SK-N-SH (cell line): ENCODE results near the gene OR52E6. TPM values are rescaled to one million over a fixed set of nuclear protein-coding genes. Genes with fewer than 3 reads are reported as not detected.

ENCODE experiments used
- CTCF ChIA-PET: fragments of 300-600, 350-600 bp; formaldehyde crosslinking; extraction: SDS; loops from one replicate; lab custom pipeline; 2021; lab: Yijun Ruan, JAX
- POLR2A ChIA-PET: fragments of 350-600 bp; sonication (Branson Sonifier 250); formaldehyde crosslinking; extraction: SDS; loops from one replicate; lab custom pipeline; 2020; ENCODE audit warnings: antibody characterized with exemption, inconsistent platforms; lab: Yijun Ruan, JAX
- DNase-seq: peaks from one replicate; pipeline ENCODE4 v3.0.0; 2012
- H2AFZ ChIP-seq: fragments of 200-600 bp; sonication (generic); 2 replicates; pipeline ENCODE4 v1.8.1; 2016; ENCODE audit warnings: antibody characterized with exemption, mild to moderate bottlenecking, low read depth
- H3F3A ChIP-seq: fragments of 200-600 bp; sonication (generic); replicated peaks from 2 replicates; pipeline ENCODE3; 2016; ENCODE audit warnings: antibody characterized with exemption, mild to moderate bottlenecking; ENCODE audit not compliant: insufficient read depth
- H3K27ac ChIP-seq, 2 experiments: fragments of 200-500 bp in 1 of 2; fragments of 200-600 bp in 1 of 2; sonication (Bioruptor generic) in 1 of 2; sonication (generic), shearing (Covaris generic) in 1 of 2; 2 replicates each; pipeline versions ENCODE4 v1.5.1 to v1.6.1; 2014 to 2016; ENCODE audit warnings: low read depth in 2 of 2, inconsistent platforms in 1 of 2, low read length in 1 of 2, mild to moderate bottlenecking in 1 of 2, mixed read lengths in 1 of 2
- H3K27me3 ChIP-seq: fragments of 200-600 bp; sonication (generic), shearing (Covaris generic); 2 replicates; pipeline ENCODE4 v1.6.1; 2016; ENCODE audit warnings: mixed run types; ENCODE audit not compliant: insufficient read depth
- H3K36me3 ChIP-seq, 2 experiments: fragments of 200-500 bp in 1 of 2; fragments of 200-600 bp in 1 of 2; sonication (Bioruptor generic) in 1 of 2; sonication (generic) in 1 of 2; replicated peaks in 1 of 2; 2 replicates each; pipeline versions ENCODE3 to v1.5.1; 2014 to 2016; ENCODE audit warnings: low read length in 1 of 2, mild to moderate bottlenecking in 1 of 2; ENCODE audit not compliant: insufficient read depth in 2 of 2, control insufficient read depth in 1 of 2
- H3K4me1 ChIP-seq, 2 experiments: fragments of 200-500 bp in 1 of 2; fragments of 200-600 bp in 1 of 2; sonication (Bioruptor generic) in 1 of 2; sonication (generic), shearing (Covaris generic) in 1 of 2; 2 replicates each; pipeline versions ENCODE4 v1.5.1 to v1.6.1; 2014 to 2016; ENCODE audit warnings: low read depth in 1 of 2, low read length in 1 of 2, mixed run types in 1 of 2; ENCODE audit not compliant: insufficient read depth in 2 of 2, control insufficient read depth in 1 of 2
- H3K4me2 ChIP-seq: fragments of 200-600 bp; sonication (generic), shearing (Covaris generic); 2 replicates; pipeline ENCODE4 v1.6.1; 2017; ENCODE audit warnings: mixed run types
- H3K4me3 ChIP-seq, 2 experiments: fragments of 200-500 bp in 1 of 2; fragments of 200-600 bp in 1 of 2; sonication (Bioruptor generic) in 1 of 2; sonication (generic), shearing (Covaris generic) in 1 of 2; 2 replicates each; pipeline versions ENCODE4 v1.5.1 to v1.8.1; 2014 to 2016; ENCODE audit warnings: low read depth in 2 of 2, inconsistent platforms in 1 of 2, low read length in 1 of 2, mild to moderate bottlenecking in 1 of 2, mixed read lengths in 1 of 2, moderate library complexity in 1 of 2
- H3K79me2 ChIP-seq: fragments of 200-600 bp; sonication (generic); 2 replicates; pipeline ENCODE4 v1.8.1; 2017; ENCODE audit warnings: mild to moderate bottlenecking; ENCODE audit not compliant: insufficient read depth
- H3K9ac ChIP-seq: fragments of 200-600 bp; sonication (generic); 2 replicates; pipeline ENCODE4 v1.6.1; 2017; ENCODE audit warnings: mixed run types
- H3K9me2 ChIP-seq: fragments of 200-600 bp; sonication (generic); 2 replicates; pipeline ENCODE4 v1.6.1; 2017; ENCODE audit warnings: mixed run types
- H3K9me3 ChIP-seq: fragments of 200-600 bp; sonication (generic); 2 replicates; pipeline ENCODE4 v1.6.1; 2017; ENCODE audit warnings: mixed run types, mild to moderate bottlenecking, moderate library complexity
- H4K20me1 ChIP-seq: fragments of 200-600 bp; sonication (generic); 2 replicates; pipeline ENCODE4 v1.6.1; 2017; ENCODE audit warnings: mild to moderate bottlenecking, mixed run types; ENCODE audit not compliant: insufficient read depth
- CTCF ChIP-seq: fragments of 200-600 bp; sonication (generic); IDR thresholded peaks from 2 replicates; pipeline ENCODE4 v1.6.1; 2017; ENCODE audit warnings: antibody characterized with exemption, mild to moderate bottlenecking, moderate library complexity
- EP300 ChIP-seq, 2 experiments: IDR thresholded peaks; 2 replicates each; pipeline versions ENCODE4 v1.4.0 to v1.6.1; 2012; ENCODE audit warnings: borderline replicate concordance in 1 of 2, low read depth in 1 of 2, low read length in 1 of 2
- EZH2phosphoT487 ChIP-seq: fragments of 200-600 bp; sonication (generic); IDR thresholded peaks from 2 replicates; pipeline ENCODE4 v1.6.1; 2017; ENCODE audit warnings: low read depth, mixed run types, mild to moderate bottlenecking, antibody characterized with exemption, moderate library complexity, borderline replicate concordance
- FOXJ3 ChIP-seq: sonication (generic); formaldehyde crosslinking; IDR thresholded peaks from 2 replicates; pipeline ENCODE4 v1.5.1; 2020; ENCODE audit warnings: mild to moderate bottlenecking, missing genetic modification reagents
- FOXM1 ChIP-seq: IDR thresholded peaks from 2 replicates; pipeline ENCODE4 v1.4.0; 2012; ENCODE audit warnings: low read depth, mild to moderate bottlenecking
- IRF3 ChIP-seq: fragments of 150-350 bp; IDR thresholded peaks from 2 replicates; pipeline ENCODE4 v1.6.1; 2016; ENCODE audit warnings: mild to moderate bottlenecking, low read depth, low read length
- RAD21 ChIP-seq: IDR thresholded peaks from 2 replicates; pipeline ENCODE4 v1.6.1; 2012; ENCODE audit warnings: mild to moderate bottlenecking, low read length
- REST ChIP-seq: IDR thresholded peaks from 2 replicates; pipeline ENCODE4 v1.6.1; 2012; ENCODE audit warnings: mild to moderate bottlenecking, low read depth, low read length, moderate library complexity
- RFX5 ChIP-seq: IDR thresholded peaks from 2 replicates; pipeline ENCODE4 v1.6.1; 2012; ENCODE audit warnings: mild to moderate bottlenecking, improper control_type of control experiment, low read length
- SIN3A ChIP-seq: IDR thresholded peaks from 2 replicates; pipeline ENCODE4 v1.6.1; 2012; ENCODE audit warnings: low read depth, mild to moderate bottlenecking, low read length, moderate library complexity, borderline replicate concordance
- SMC3 ChIP-seq: IDR thresholded peaks from 2 replicates; pipeline ENCODE4 v1.6.1; 2012; ENCODE audit warnings: low read depth, low read length, improper control_type of control experiment
- TEAD4 ChIP-seq: IDR thresholded peaks from 2 replicates; pipeline ENCODE4 v1.4.0; 2012; ENCODE audit warnings: mild to moderate bottlenecking, borderline replicate concordance; ENCODE audit not compliant: insufficient read depth
- USF2 ChIP-seq: fragments of 150-350 bp; IDR thresholded peaks from 2 replicates; pipeline ENCODE4 v1.6.1; 2017; ENCODE audit warnings: antibody characterized with exemption, low read length, low read depth, borderline replicate concordance
- WGBS: methylation state at CpG from one replicate; pipeline ENCODE4 v1.1.6; 2017; ENCODE audit warnings: low lambda C conversion rate; 5-methylcytosine and 5-hydroxymethylcytosine counted together
- polyA plus RNA-seq, 3 experiments: library from polyadenylated mRNA; depleted of rRNA; stranded (reverse); fragments of >200 nt; gene quantifications; 2 replicates each; pipeline ENCODE4 v1.2.3, GENCODE V29; 2012

OR52E6 gene
- polyA plus RNA-seq, 1 of the 3 experiments (the other 2 are of a cell fraction), result not detected

GRCh38 chr11:5807580-5807979 is 34.1 kb downstream of the OR52E6 start:
- Histone ChIP-seq H3K27ac (no peak overlapping the region), H3K4me2 (no peak overlapping the region), H3K36me3 (no peaks in the 10 kb centered on the region), H3K79me2 (no peaks in the 10 kb centered on the region), H2AFZ (no peak overlapping the region), H3K9me2 (no peaks in the 10 kb centered on the region), H3K9me3 (no peaks in the 10 kb centered on the region), H3K9ac (no peak overlapping the region), H3K4me1 (peaks cover 0 to 4% of the 10 kb centered on the region in 2 experiments; a peak in 1 of 4 replicates), H3F3A (no peaks in the 10 kb centered on the region), H3K27me3 (peaks cover 38% of the 10 kb centered on the region; the same call in 1 of the 2 replicates), H4K20me1 (no peaks in the 10 kb centered on the region), H3K4me3 (no peak overlapping the region)
- CTCF ChIA-PET, result interaction anchor here (0.7 to 1.4 kb wide), 2 partner anchors 185 to 332 kb away, joined by 4 read pairs; no protein-coding TSS in a partner anchor
- POLR2A ChIA-PET, result no interaction called here
- WGBS, result 34% methylated on average over 8 of the region's 10 CpGs
- no peak for DNase-seq
- TF ChIP-seq EP300 (IDR thresholded peaks at IDR 0.05; ENCODE audit: borderline replicate concordance in 1 of 2, low read depth in 1 of 2, low read length in 1 of 2), result no peak
- TF ChIP-seq SIN3A, result no peak
- no peak for TF ChIP-seq TEAD4
- TF ChIP-seq FOXM1, result no peak
- TF ChIP-seq RAD21, result no peak
- no peak for TF ChIP-seq EZH2phosphoT487
- no peak for TF ChIP-seq REST
- TF ChIP-seq CTCF, result no peak
- TF ChIP-seq FOXJ3 (CRISPR knock-in tag), result no peak
- no peak for TF ChIP-seq USF2
- TF ChIP-seq SMC3, result no peak
- no peak for TF ChIP-seq RFX5
- no peak for TF ChIP-seq IRF3
